NB4 (cell line): Measurements from ENCODE around the gene SLC34A2.
"Not testable (repeated sequence)": the region's sequence is repeated elsewhere in the genome, so short reads cannot be mapped to it uniquely, and the experiment has no call there.

Experiments used
- DNase-seq: peaks from one replicate; pipeline ENCODE4 v3.0.0; 2010; ENCODE audit warnings: low read depth
- H3K4me3 ChIP-seq: one replicate; pipeline ENCODE4 v1.5.1; 2011; ENCODE audit warnings: mild to moderate bottlenecking, low read depth, low read length, moderate library complexity
- CTCF ChIP-seq: IDR thresholded peaks from one replicate; pipeline ENCODE4 v1.5.1; 2012; ENCODE audit warnings: low read depth, low read length
- MAX ChIP-seq: IDR thresholded peaks from 2 replicates; pipeline ENCODE4 v1.6.1; 2011; ENCODE audit warnings: low read depth, low read length
- MYC ChIP-seq: IDR thresholded peaks from 2 replicates; pipeline ENCODE4 v1.6.1; 2011; ENCODE audit warnings: low read depth, low read length
- POLR2A ChIP-seq: IDR thresholded peaks from 2 replicates; pipeline ENCODE4 v1.6.1; 2011; ENCODE audit warnings: mild to moderate bottlenecking; ENCODE audit not compliant: insufficient read length; ENCODE audit errors: extremely low read depth

Gene SLC34A2

GRCh38 chr4:25651682-25652081, 4.0 kb upstream of the SLC34A2 start:
- no peak for DNase-seq
- TF ChIP-seq MAX (no peak), CTCF (no peak), MYC (no peak), POLR2A (no peak)
- no peak overlapping the region for H3K4me3 ChIP-seq

GRCh38 chr4:25654031-25654970, 1.4 kb upstream of the SLC34A2 start:
- no peak overlapping the region for H3K4me3 ChIP-seq
- DNase-seq = no peak
- TF ChIP-seq MAX = no peak
- no peak for TF ChIP-seq CTCF
- no peak for TF ChIP-seq POLR2A

GRCh38 chr4:25656031-25656430, 380 bp downstream of the SLC34A2 start:
- TF ChIP-seq MYC = no peak
- no peak for TF ChIP-seq POLR2A
- TF ChIP-seq CTCF = no peak
- no peak for TF ChIP-seq MAX
- DNase-seq = no peak
- no peak overlapping the region for H3K4me3 ChIP-seq

GRCh38 chr4:25658357-25658771, 2.7 kb downstream of the SLC34A2 start:
- H3K4me3 ChIP-seq = no peak overlapping the region
- no peak for DNase-seq

GRCh38 chr4:25658777-25659176, 3.1 kb downstream of the SLC34A2 start:
- no peak for DNase-seq
- no peak overlapping the region for H3K4me3 ChIP-seq
- no peak for TF ChIP-seq POLR2A
- no peak for TF ChIP-seq MYC
- TF ChIP-seq MAX = no peak
- no peak for TF ChIP-seq CTCF

More at GRCh38 chr4:25658357-25658771, 2.7 kb downstream of the SLC34A2 start:
- no peak for TF ChIP-seq MAX
- no peak for TF ChIP-seq POLR2A
- no peak for TF ChIP-seq MYC
- TF ChIP-seq CTCF = no peak

- not testable (repeated sequence) for H3K4me3 ChIP-seq, DNase-seq
Observed at GRCh38 chr4:25661441-25661840, 5.8 kb downstream of the SLC34A2 start.
